ENCODE measurements around the gene NUDT3. TPM values are rescaled to one million over a fixed set of nuclear protein-coding genes. Genes with fewer than 3 reads are reported as not detected.
A peak's percentile ranks its signal among the peaks of the same experiment; 100 is the strongest.

Gene NUDT3
- total and polyA plus RNA-seq, 9 of the 15 experiments (the other 6 are each of a cell fraction or from before 2014, with no cell fraction given) = 5.4 to 81.2 (median 56.4) TPM

DNA sequence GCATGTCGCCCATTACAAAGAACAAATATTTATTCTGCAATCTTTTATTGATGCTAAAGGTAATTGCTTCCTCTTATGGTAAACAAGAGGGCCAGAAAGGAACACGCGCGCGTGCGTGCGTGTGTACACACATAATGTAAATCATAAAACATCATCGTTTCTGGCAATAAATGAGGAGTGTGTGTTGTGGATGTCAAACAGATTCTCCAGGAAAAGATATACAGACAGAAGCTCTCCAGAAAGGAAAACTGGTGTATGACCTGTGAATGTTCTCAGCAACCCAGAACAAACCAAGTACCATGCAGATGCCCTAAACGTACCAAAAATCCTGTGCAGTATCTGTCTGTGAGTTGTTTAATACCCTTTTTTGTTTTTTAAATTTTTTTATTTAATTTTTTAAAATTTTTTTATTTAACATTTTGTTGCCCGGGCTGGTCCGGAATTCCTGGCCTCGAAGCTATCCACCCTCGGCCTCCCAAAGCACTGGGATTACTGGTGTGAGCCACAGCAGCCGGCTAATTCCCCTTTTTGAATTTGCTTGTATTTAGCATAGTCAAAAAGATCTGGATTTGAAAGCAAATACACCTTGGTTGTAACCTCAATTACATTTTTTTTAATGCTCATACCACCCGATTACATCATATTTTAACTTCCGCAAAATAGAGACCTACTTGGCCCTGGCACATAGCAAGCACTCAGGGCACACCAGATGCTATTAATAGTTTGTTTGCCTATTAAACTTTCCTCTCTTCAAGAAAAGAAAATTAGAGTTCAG is 909 bp upstream of the NUDT3 start (continued):
- TF ChIP-seq UBTF (IDR thresholded peaks at IDR 0.05; ENCODE audit: borderline replicate concordance in 1 of 2, low read depth in 2 of 2, low read length in 2 of 2) (no peak), CUX1 (CRISPR knock-in tag; IDR thresholded peaks at IDR 0.05) (no peak), RBM25 (IDR thresholded peaks at IDR 0.05; ENCODE audit: low read depth, low read length, severe bottlenecking) (no peak), SAP30 (IDR thresholded peaks at IDR 0.05; ENCODE audit: borderline replicate concordance, insufficient read depth, low read depth, low read length, poor library complexity, severe bottlenecking) (no peak), ZBED1 (IDR thresholded peaks at IDR 0.05) (0 out of 2 replicates have a peak, but pooled peaks have one; percentile 4), ZNF212 (CRISPR knock-in tag; IDR thresholded peaks at IDR 0.05) (no peak), CEBPB (tag; IDR thresholded peaks at IDR 0.05) (0 out of 2 replicates have a peak, but pooled peaks have one; percentile 10), KLF6 (CRISPR knock-in tag; IDR thresholded peaks at IDR 0.05; ENCODE audit: borderline replicate concordance) (no peak)
